NB4 (cell line): ENCODE results near the gene ACOD1.

Experiments used
- CTCF ChIP-seq: IDR thresholded peaks from one replicate; pipeline ENCODE4 v1.5.1; 2012; ENCODE audit warnings: low read depth, low read length
- MAX ChIP-seq: IDR thresholded peaks from 2 replicates; pipeline ENCODE4 v1.6.1; 2011; ENCODE audit warnings: low read depth, low read length
- MYC ChIP-seq: IDR thresholded peaks from 2 replicates; pipeline ENCODE4 v1.6.1; 2011; ENCODE audit warnings: low read depth, low read length
- POLR2A ChIP-seq: IDR thresholded peaks from 2 replicates; pipeline ENCODE4 v1.6.1; 2011; ENCODE audit warnings: mild to moderate bottlenecking; ENCODE audit not compliant: insufficient read length; ENCODE audit errors: extremely low read depth

GRCh38 chr13:76971215-76971614 is 22.9 kb downstream of the ACOD1 start:
- no peak for TF ChIP-seq CTCF
- no peak for TF ChIP-seq MYC
- TF ChIP-seq POLR2A: no peak
- TF ChIP-seq MAX: no peak
